HCT116 (cell line): ENCODE measurements around the gene STIM2.

Source experiments
- JUND ChIP-seq: IDR thresholded peaks from 2 replicates; pipeline ENCODE4 v1.6.1; 2012
- POLR2A ChIP-seq: IDR thresholded peaks from 2 replicates; pipeline ENCODE4 v1.7.0; 2011; ENCODE audit warnings: borderline replicate concordance; ENCODE audit not compliant: insufficient read depth, insufficient read length; ENCODE audit errors: extremely low read depth
- YY1 ChIP-seq: IDR thresholded peaks from 2 replicates; pipeline ENCODE4 v1.6.1; 2011; ENCODE audit warnings: low read length, low read depth, moderate library complexity, mild to moderate bottlenecking; ENCODE audit not compliant: insufficient replicate concordance; ENCODE audit errors: extremely low read depth
- TF ChIP-seq, protein P1 (sequence below), 3 experiments: fragments of 200-600 bp in 1 of 3; sonication (generic) in 1 of 3; IDR thresholded peaks in 2 of 3; conservative IDR thresholded peaks in 1 of 3; 2 replicates each; pipeline ENCODE4 v1.5.1; 2012 to 2017; ENCODE audit warnings: low read depth in 2 of 3, low read length in 2 of 3, antibody characterized with exemption in 1 of 3, borderline replicate concordance in 1 of 3, control low read depth in 1 of 3, mild to moderate bottlenecking in 1 of 3, mixed read lengths in 1 of 3, mixed run types in 1 of 3, moderate library complexity in 1 of 3; ENCODE audit not compliant: insufficient read depth in 1 of 3

DNA sequence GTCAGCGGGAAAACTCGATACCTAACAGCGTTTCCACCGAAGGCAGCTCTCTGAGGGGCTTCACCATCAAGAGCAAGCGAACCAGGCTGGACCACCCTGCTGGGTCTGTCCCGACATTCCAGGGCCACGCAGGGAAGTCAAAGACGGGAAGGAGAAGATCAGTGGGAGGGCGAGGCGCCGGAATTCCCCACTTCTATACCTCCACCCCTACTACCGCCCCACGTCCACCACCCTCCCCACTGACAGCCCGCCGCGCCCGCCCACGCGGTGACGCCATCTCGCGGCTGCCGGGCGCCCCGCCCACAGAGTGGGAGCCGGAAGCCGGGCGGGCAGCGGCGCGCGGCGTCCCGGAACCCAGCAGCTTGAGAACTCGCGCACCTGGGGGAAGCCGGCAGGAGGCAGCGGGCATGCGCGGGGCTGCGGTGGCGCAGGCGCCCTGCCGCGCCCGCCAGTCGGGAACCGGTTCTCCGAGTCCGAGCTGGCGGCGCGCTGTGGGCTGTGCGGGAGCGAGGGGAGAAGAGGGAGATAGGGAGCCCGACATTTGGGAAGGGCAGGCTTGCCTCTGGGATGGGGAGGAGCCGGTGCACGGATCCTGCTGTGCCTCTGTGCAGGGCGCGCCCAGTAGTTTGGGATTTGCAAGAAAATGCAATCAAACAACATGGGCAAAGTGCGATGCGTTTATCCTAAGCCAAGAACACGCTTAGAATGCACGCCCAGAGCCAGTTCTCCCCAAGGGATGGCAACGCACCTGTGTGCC, 3.2 kb upstream of the STIM2 start:
- TF ChIP-seq, protein P1, sequence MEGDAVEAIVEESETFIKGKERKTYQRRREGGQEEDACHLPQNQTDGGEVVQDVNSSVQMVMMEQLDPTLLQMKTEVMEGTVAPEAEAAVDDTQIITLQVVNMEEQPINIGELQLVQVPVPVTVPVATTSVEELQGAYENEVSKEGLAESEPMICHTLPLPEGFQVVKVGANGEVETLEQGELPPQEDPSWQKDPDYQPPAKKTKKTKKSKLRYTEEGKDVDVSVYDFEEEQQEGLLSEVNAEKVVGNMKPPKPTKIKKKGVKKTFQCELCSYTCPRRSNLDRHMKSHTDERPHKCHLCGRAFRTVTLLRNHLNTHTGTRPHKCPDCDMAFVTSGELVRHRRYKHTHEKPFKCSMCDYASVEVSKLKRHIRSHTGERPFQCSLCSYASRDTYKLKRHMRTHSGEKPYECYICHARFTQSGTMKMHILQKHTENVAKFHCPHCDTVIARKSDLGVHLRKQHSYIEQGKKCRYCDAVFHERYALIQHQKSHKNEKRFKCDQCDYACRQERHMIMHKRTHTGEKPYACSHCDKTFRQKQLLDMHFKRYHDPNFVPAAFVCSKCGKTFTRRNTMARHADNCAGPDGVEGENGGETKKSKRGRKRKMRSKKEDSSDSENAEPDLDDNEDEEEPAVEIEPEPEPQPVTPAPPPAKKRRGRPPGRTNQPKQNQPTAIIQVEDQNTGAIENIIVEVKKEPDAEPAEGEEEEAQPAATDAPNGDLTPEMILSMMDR (IDR thresholded peaks at IDR 0.05 in 2 of 3, conservative IDR thresholded peaks at IDR 0.05 in 1 of 3; ENCODE audit: borderline replicate concordance in 1 of 3, insufficient read depth in 1 of 3, low read depth in 2 of 3, low read length in 2 of 3), result no peak
- no peak for TF ChIP-seq YY1
- TF ChIP-seq POLR2A, result peak; percentile 72
- no peak for TF ChIP-seq JUND
